Measurements from ENCODE around the gene FBRS. TPM values are rescaled to one million over a fixed set of nuclear protein-coding genes. Genes with fewer than 3 reads are reported as not detected.
"Not testable (repeated sequence)": the region's sequence is repeated elsewhere in the genome, so short reads cannot be mapped to it uniquely, and the experiment has no call there.

The FBRS gene
- total RNA-seq, 1 donor from 2014 or later = 28.7 TPM

DNA sequence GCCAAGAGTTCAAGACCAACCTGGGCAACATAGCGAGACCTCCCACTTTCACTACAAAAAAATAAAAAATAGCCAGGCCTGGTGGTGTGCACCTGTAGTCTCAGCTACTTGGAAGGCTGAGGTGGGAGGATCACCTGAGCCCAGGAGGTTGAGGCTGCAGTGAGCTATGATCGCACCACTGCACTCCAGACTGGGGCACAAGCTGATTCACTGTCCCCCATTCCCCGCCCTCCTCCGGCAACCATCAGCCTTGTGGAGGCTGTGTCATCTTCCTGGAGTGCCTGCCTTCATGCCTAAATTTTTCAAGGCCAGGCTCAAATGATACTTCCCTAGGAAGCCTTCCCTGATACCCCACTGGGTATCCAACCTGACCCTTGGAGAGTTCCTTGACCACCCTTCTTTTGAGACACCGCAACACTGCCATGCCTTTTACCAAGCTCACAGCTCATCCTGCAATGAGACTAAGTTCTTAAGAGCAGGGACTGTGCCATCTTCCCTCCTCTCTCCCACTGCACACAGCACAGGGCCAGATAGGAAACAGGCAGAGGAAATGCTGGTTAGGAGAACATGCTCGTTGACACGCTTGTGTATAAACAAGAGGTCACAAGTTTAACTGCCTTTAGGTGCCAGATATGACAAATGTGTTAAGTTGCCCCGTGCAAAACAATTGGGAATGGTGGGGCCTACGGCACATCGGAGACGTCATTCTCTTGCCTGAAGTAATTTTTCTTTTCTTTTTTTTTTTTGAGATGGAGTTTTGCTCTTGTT is 36.9 kb downstream of the FBRS start:
- DNase-seq (ENCODE audit: extremely low spot score in 2 of 2) = no peak
- no peak for TF ChIP-seq POLR2A (IDR thresholded peaks at IDR 0.05)
- TF ChIP-seq, protein P1, sequence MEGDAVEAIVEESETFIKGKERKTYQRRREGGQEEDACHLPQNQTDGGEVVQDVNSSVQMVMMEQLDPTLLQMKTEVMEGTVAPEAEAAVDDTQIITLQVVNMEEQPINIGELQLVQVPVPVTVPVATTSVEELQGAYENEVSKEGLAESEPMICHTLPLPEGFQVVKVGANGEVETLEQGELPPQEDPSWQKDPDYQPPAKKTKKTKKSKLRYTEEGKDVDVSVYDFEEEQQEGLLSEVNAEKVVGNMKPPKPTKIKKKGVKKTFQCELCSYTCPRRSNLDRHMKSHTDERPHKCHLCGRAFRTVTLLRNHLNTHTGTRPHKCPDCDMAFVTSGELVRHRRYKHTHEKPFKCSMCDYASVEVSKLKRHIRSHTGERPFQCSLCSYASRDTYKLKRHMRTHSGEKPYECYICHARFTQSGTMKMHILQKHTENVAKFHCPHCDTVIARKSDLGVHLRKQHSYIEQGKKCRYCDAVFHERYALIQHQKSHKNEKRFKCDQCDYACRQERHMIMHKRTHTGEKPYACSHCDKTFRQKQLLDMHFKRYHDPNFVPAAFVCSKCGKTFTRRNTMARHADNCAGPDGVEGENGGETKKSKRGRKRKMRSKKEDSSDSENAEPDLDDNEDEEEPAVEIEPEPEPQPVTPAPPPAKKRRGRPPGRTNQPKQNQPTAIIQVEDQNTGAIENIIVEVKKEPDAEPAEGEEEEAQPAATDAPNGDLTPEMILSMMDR (IDR thresholded peaks at IDR 0.05) = no peak
- no peak for TF ChIP-seq POLR2AphosphoS5 (IDR thresholded peaks at IDR 0.05; ENCODE audit: insufficient read depth in 1 of 2, low read depth in 1 of 2)
- Histone ChIP-seq H3K36me3 (peaks cover 0 to 2% of the 10 kb centered on the region in 2 donors), H3K4me3 (no peak overlapping the region), H3K27ac (no peak overlapping the region), H3K27me3 (no peaks in the 10 kb centered on the region), H3K4me1 (peaks cover 16% of the 10 kb centered on the region), H3K9me3 (no peaks in the 10 kb centered on the region)
- intact Hi-C loops (cut with DNase I) = loop anchor here (5.0 kb wide), 1 partner anchor 67 kb away; the partner anchor contains the start of genes CFAP119 and RNF40

- H3K9me3 ChIP-seq; H3K27ac ChIP-seq; H3K27me3 ChIP-seq; H3K4me3 ChIP-seq; DNase-seq (ENCODE audit: extremely low spot score in 2 of 2): not testable (repeated sequence)
- intact Hi-C loops (cut with DNase I) = loop anchor here (5.0 kb wide), 1 partner anchor 66 kb away; the partner anchor contains the start of genes CFAP119 and RNF40
- H3K4me1 ChIP-seq = peaks cover 25% of the 10 kb centered on the region
- peaks cover 0 to 17% of the 10 kb centered on the region in 2 donors for H3K36me3 ChIP-seq
Measured at GRCh38 chr16:30696646-30697045, 38.4 kb downstream of the FBRS start.

DNA sequence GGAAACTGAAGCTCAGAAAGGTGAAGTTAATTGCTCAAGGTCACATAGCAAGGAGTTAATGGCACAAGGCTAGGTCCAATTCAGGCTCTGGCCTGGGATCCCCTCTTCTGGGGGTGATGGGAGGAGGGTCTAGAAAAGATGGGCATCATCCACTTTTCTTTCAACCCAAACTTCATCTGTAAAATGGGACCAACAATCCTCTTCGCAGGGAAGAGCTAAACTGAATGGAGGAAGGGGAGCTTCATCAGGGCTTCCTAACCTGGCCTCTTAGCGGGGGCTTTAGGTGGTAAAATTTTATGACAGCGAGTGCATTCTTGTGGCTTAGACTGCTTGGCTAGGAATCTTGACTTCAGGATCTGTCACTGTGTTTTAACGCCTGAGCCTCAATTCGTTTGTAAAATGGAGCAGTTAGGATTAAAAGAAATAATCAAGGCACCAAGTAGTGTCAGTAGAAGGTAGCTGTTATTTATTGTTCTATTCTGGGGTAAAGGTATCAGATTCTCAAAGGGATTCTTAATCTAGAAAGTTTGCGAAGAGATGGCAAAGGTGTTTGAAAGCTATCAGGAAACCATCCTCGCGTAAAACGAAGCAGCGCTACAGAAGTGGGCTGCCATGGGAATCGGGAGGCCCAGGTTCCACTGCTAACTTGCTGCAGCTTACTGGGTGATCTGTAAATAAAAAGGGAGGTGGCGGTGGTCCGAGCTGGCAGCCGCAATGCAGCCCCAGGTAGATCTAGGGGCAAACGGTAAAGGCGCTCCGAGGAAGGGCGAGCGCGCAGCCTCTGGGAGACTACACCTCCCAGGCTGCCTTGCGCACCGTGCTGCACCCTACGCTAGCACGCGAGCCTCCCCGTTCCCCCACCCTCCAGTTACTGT is 39.3 kb downstream of the FBRS start:
- Histone ChIP-seq H3K9me3 (no peaks in the 10 kb centered on the region), H3K36me3 (peaks cover 0 to 24% of the 10 kb centered on the region in 2 donors), H3K27me3 (no peaks in the 10 kb centered on the region), H3K27ac (peak overlapping the region; percentile 100), H3K4me3 (peak overlapping the region; percentile 98 to 100), H3K4me1 (peaks cover 25% of the 10 kb centered on the region)
- TF ChIP-seq, protein P1 (IDR thresholded peaks at IDR 0.05) = no peak
- no peak for TF ChIP-seq POLR2AphosphoS5 (IDR thresholded peaks at IDR 0.05; ENCODE audit: insufficient read depth in 1 of 2, low read depth in 1 of 2)
- intact Hi-C loops (cut with DNase I) = loop anchor here (2.0 to 5.0 kb wide), 2 partner anchors 39 to 65 kb away; partner anchors contain the start of genes CFAP119, FBRS and RNF40
- no peak for DNase-seq (ENCODE audit: extremely low spot score in 2 of 2)

DNA sequence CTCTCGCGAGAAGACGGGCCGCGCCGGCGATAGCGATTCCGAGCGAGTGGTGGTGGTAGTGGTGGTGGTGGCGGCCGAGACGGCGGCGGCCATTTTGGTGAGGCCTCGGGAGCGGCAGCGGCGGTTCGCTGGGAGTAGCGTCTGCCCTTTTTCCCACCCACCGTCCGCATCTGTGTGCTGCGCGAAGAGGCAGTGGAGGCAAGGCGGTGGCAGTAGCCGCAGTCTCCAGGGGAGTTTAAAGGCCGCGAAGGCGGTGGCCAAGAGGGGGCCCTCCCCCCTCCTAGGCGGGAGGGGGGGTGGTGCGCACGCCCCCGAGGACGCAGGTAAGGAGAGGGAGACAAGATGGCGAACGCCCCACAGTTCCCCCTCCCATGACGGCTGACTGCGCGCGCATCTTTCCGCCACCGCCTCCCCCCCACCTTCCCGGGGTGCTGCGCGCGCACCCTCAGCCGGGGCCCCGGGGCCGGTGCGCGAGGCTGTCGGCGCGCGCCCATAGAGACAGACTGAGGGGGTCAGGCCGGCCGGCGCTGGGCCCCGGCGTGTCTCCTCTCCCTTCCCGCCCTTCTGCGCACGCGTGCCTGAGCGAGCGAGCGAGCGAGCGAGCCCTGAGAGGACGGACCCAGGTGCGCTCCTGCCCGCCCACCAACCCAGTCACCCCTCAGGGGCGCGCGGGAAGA is 40.0 kb downstream of the FBRS start:
- Histone ChIP-seq H3K4me1 (peaks cover 25% of the 10 kb centered on the region), H3K27me3 (no peaks in the 10 kb centered on the region), H3K9me3 (no peaks in the 10 kb centered on the region), H3K27ac (peak overlapping the region; percentile 100), H3K36me3 (peaks cover 0 to 32% of the 10 kb centered on the region in 2 donors), H3K4me3 (peak overlapping the region; percentile 98 to 100)
- intact Hi-C loops (cut with DNase I) = loop anchor here (2.0 to 5.0 kb wide), 2 partner anchors 39 to 64 kb away; partner anchors contain the start of genes CFAP119, FBRS and RNF40
- TF ChIP-seq POLR2A (IDR thresholded peaks at IDR 0.05) (peak in 1 of 2 donors; percentile 53), POLR2AphosphoS5 (IDR thresholded peaks at IDR 0.05; ENCODE audit: insufficient read depth in 1 of 2, low read depth in 1 of 2) (peak; percentile 94 to 97)
- TF ChIP-seq, protein P1 (IDR thresholded peaks at IDR 0.05) = no peak
- peak; percentile 97 to 98 for DNase-seq (ENCODE audit: extremely low spot score in 2 of 2)
